ENCODE measurements around the gene OSBPL5.
A peak's percentile ranks its signal among the peaks of the same experiment; 100 is the strongest.

The OSBPL5 gene

GRCh38 chr11:3165152-3165705 is at the start of gene OSBPL5:
Gene OSBPL5 (minus strand): TSS chr11:3165310. CDS start chr11:3129148, 36,162 bp downstream.
- DNase-seq (ENCODE audit: low read depth in 2 of 3, low spot score in 1 of 3): peak in 1 of 3 donors; percentile 42

- DNase-seq (ENCODE audit: low read depth in 2 of 3, low spot score in 1 of 3): no peak
Observed at GRCh38 chr11:3214420-3214699, 49.2 kb upstream of the OSBPL5 start.

- DNase-seq (ENCODE audit: low read depth in 2 of 3, low spot score in 1 of 3): no peak
Observed at GRCh38 chr11:3213659-3214419, 48.7 kb upstream of the OSBPL5 start.

GRCh38 chr11:3208272-3208671 is 43.2 kb upstream of the OSBPL5 start:
- DNase-seq (ENCODE audit: low read depth in 2 of 3, low spot score in 1 of 3): no peak

GRCh38 chr11:3207526-3208189 is 42.5 kb upstream of the OSBPL5 start:
- DNase-seq (ENCODE audit: low read depth in 2 of 3, low spot score in 1 of 3): no peak

- no peak for DNase-seq (ENCODE audit: low read depth in 2 of 3, low spot score in 1 of 3)
Observed at GRCh38 chr11:3206922-3207204, 41.8 kb upstream of the OSBPL5 start.

- DNase-seq (ENCODE audit: low read depth in 2 of 3, low spot score in 1 of 3): no peak
Observed at GRCh38 chr11:3206156-3206921, 41.2 kb upstream of the OSBPL5 start.

- no peak for DNase-seq (ENCODE audit: low read depth in 2 of 3, low spot score in 1 of 3)
Observed at GRCh38 chr11:3205261-3206155, 40.4 kb upstream of the OSBPL5 start.

- no peak for DNase-seq (ENCODE audit: low read depth in 2 of 3, low spot score in 1 of 3)
Observed at GRCh38 chr11:3204141-3205015, 39.3 kb upstream of the OSBPL5 start.

- no peak for DNase-seq (ENCODE audit: low read depth in 2 of 3, low spot score in 1 of 3)
Observed at GRCh38 chr11:3203221-3204043, 38.3 kb upstream of the OSBPL5 start.

- DNase-seq (ENCODE audit: low read depth in 2 of 3, low spot score in 1 of 3): no peak
Observed at GRCh38 chr11:3202759-3203158, 37.6 kb upstream of the OSBPL5 start.

GRCh38 chr11:3202305-3202704 is 37.2 kb upstream of the OSBPL5 start:
- no peak for DNase-seq (ENCODE audit: low read depth in 2 of 3, low spot score in 1 of 3)

GRCh38 chr11:3201677-3202181 is 36.6 kb upstream of the OSBPL5 start:
- no peak for DNase-seq (ENCODE audit: low read depth in 2 of 3, low spot score in 1 of 3)

- no peak for DNase-seq (ENCODE audit: low read depth in 2 of 3, low spot score in 1 of 3)
Observed at GRCh38 chr11:3201112-3201581, 36.0 kb upstream of the OSBPL5 start.

- no peak for DNase-seq (ENCODE audit: low read depth in 2 of 3, low spot score in 1 of 3)
Observed at GRCh38 chr11:3200388-3201111, 35.4 kb upstream of the OSBPL5 start.

- no peak for DNase-seq (ENCODE audit: low read depth in 2 of 3, low spot score in 1 of 3)
Observed at GRCh38 chr11:3199537-3200295, 34.6 kb upstream of the OSBPL5 start.

GRCh38 chr11:3198815-3199214 is 33.7 kb upstream of the OSBPL5 start:
- no peak for DNase-seq (ENCODE audit: low read depth in 2 of 3, low spot score in 1 of 3)
